Mucosa of gallbladder (tissue), 1 donor: ENCODE measurements around the gene APBB2. TPM values are rescaled to one million over a fixed set of nuclear protein-coding genes. Genes with fewer than 3 reads are reported as not detected.

Source experiments
- DNase-seq: peaks from one replicate; pipeline ENCODE4 v3.0.0-alpha.2; 2020; ENCODE audit warnings: low spot score
- total RNA-seq: library from RNA; stranded (reverse); gene quantifications from one replicate; pipeline ENCODE4 v1.2.1, GENCODE V29; 2021
- donor health status: DM: no; HTN: no; CAD: no.

APBB2 gene
- total RNA-seq, 1 donor from 2014 or later: 44.9 TPM

- DNase-seq: no peak
Observed at GRCh38 chr4:41215969-41216293, 1.6 kb upstream of the APBB2 start.

GRCh38 chr4:41215155-41215554, 813 bp upstream of the APBB2 start:
- DNase-seq: no peak

GRCh38 chr4:41214825-41215146, 444 bp upstream of the APBB2 start:
- DNase-seq: no peak

GRCh38 chr4:41213625-41214135, 662 bp downstream of the APBB2 start:
- DNase-seq: no peak

GRCh38 chr4:41212616-41213203, 1.6 kb downstream of the APBB2 start:
- peak; percentile 34 for DNase-seq

- no peak for DNase-seq
Observed at GRCh38 chr4:41211951-41212615, 2.3 kb downstream of the APBB2 start.

- DNase-seq: no peak
Observed at GRCh38 chr4:41209901-41210300, 4.4 kb downstream of the APBB2 start.

GRCh38 chr4:41209187-41209586, 5.2 kb downstream of the APBB2 start:
- DNase-seq: no peak

GRCh38 chr4:41207291-41207831, 7.0 kb downstream of the APBB2 start:
- DNase-seq: no peak

- no peak for DNase-seq
Observed at GRCh38 chr4:41205854-41206460, 8.4 kb downstream of the APBB2 start.

GRCh38 chr4:41205130-41205529, 9.2 kb downstream of the APBB2 start:
- DNase-seq: no peak

GRCh38 chr4:41204400-41204978, 9.9 kb downstream of the APBB2 start:
- DNase-seq: peak; percentile 79

GRCh38 chr4:41203841-41204240, 10.5 kb downstream of the APBB2 start:
- DNase-seq: no peak

GRCh38 chr4:41202820-41203568, 11.3 kb downstream of the APBB2 start:
- no peak for DNase-seq

GRCh38 chr4:41202356-41202755, 12.0 kb downstream of the APBB2 start:
- no peak for DNase-seq

GRCh38 chr4:41200486-41201017, 13.8 kb downstream of the APBB2 start:
- DNase-seq: no peak

GRCh38 chr4:41199788-41200187, 14.6 kb downstream of the APBB2 start:
- no peak for DNase-seq

GRCh38 chr4:41197996-41198395, 16.3 kb downstream of the APBB2 start:
- no peak for DNase-seq

- DNase-seq: no peak
Observed at GRCh38 chr4:41197495-41197894, 16.8 kb downstream of the APBB2 start.

- DNase-seq: no peak
Observed at GRCh38 chr4:41196633-41197332, 17.6 kb downstream of the APBB2 start.

- no peak for DNase-seq
Observed at GRCh38 chr4:41192136-41192535, 22.2 kb downstream of the APBB2 start.
